Neural cell (in vitro differentiated cells): ENCODE results near the gene SYNPO2. TPM values are rescaled to one million over a fixed set of nuclear protein-coding genes. Genes with fewer than 3 reads are reported as not detected.

Experiments used
- H2AFZ ChIP-seq: fragments of 200-600, 300-800 bp; sonication (generic), shearing (Covaris generic); 2 replicates; pipeline ENCODE4 v1.6.0; 2014; ENCODE audit warnings: low read depth, mild to moderate bottlenecking, antibody characterized with exemption, low read length, moderate library complexity
- H3F3A ChIP-seq: fragments of 200-600 bp; shearing (Covaris generic); 2 replicates; pipeline ENCODE4 v1.6.1; 2016; ENCODE audit warnings: mild to moderate bottlenecking, moderate library complexity, mixed read lengths, antibody characterized with exemption, low read length; ENCODE audit not compliant: insufficient read depth, poor library complexity, severe bottlenecking
- H3K27ac ChIP-seq: fragments of 200-600, 300-800 bp; sonication (generic), shearing (Covaris generic); 2 replicates; pipeline ENCODE4 v1.5.1; 2014; ENCODE audit warnings: mild to moderate bottlenecking, low read length, moderate library complexity
- H3K27me3 ChIP-seq: fragments of 300-800, 200-600 bp; sonication (generic), shearing (Covaris generic); 2 replicates; pipeline ENCODE4 v1.6.0; 2014; ENCODE audit warnings: mild to moderate bottlenecking, low read depth, low read length, moderate library complexity; ENCODE audit not compliant: insufficient read depth
- H3K36me3 ChIP-seq: fragments of 300-800, 200-600 bp; sonication (generic), shearing (Covaris generic); 2 replicates; pipeline ENCODE4 v1.5.1; 2014; ENCODE audit warnings: mild to moderate bottlenecking, antibody characterized with exemption, low read length, moderate library complexity; ENCODE audit not compliant: insufficient read depth
- H3K4me2 ChIP-seq: fragments of 300-800, 200-600 bp; sonication (generic), shearing (Covaris generic); 2 replicates; pipeline ENCODE4 v1.6.0; 2014; ENCODE audit warnings: mild to moderate bottlenecking, low read length
- H3K4me3 ChIP-seq: fragments of 300-800, 200-600 bp; sonication (generic), shearing (Covaris generic); 2 replicates; pipeline ENCODE4 v1.5.1; 2014; ENCODE audit warnings: mild to moderate bottlenecking, low read length, moderate library complexity
- H3K79me2 ChIP-seq: fragments of 200-600 bp; shearing (Covaris generic); replicated peaks from 2 replicates; pipeline ENCODE4 v1.6.0; 2014; ENCODE audit warnings: mild to moderate bottlenecking, low read length, moderate library complexity; ENCODE audit not compliant: insufficient read depth
- H3K9ac ChIP-seq: fragments of 300-800, 200-600 bp; sonication (generic), shearing (Covaris generic); 2 replicates; pipeline ENCODE4 v1.6.1; 2016; ENCODE audit warnings: mild to moderate bottlenecking, low read length, mixed read lengths
- H3K9me2 ChIP-seq: fragments of 200-600 bp; shearing (Covaris generic); 2 replicates; pipeline ENCODE4 v1.6.1; 2016; ENCODE audit warnings: mild to moderate bottlenecking, low read length, mixed read lengths; ENCODE audit not compliant: insufficient read depth
- H3K9me3 ChIP-seq: fragments of 200-600, 300-800 bp; sonication (generic), shearing (Covaris generic); 2 replicates; pipeline ENCODE4 v1.6.1; 2016; ENCODE audit warnings: mild to moderate bottlenecking, mixed run types, low read length, moderate library complexity, mixed read lengths
- H4K20me1 ChIP-seq: fragments of 200-600 bp; shearing (Covaris generic); 2 replicates; pipeline ENCODE4 v1.6.1; 2016; ENCODE audit warnings: mild to moderate bottlenecking, mixed run types; ENCODE audit not compliant: insufficient read depth
- EP300 ChIP-seq: fragments of 450-650 bp; conservative IDR thresholded peaks from 2 replicates; pipeline ENCODE4 v1.6.1; 2014; ENCODE audit warnings: antibody characterized with exemption, mild to moderate bottlenecking, moderate library complexity; ENCODE audit not compliant: poor library complexity, severe bottlenecking
- EZH2 ChIP-seq: fragments of 200-600, 300-800 bp; shearing (Covaris generic), sonication (generic); IDR thresholded peaks from 2 replicates; pipeline ENCODE4 v1.6.1; 2014; ENCODE audit warnings: antibody characterized with exemption, low read length, borderline replicate concordance, mild to moderate bottlenecking; ENCODE audit not compliant: insufficient read depth, poor library complexity, severe bottlenecking
- MXI1 ChIP-seq: fragments of 450-650 bp; conservative IDR thresholded peaks from 2 replicates; pipeline ENCODE4 v1.6.1; 2014; ENCODE audit warnings: antibody characterized with exemption, mild to moderate bottlenecking; ENCODE audit not compliant: poor library complexity, severe bottlenecking
- POLR2AphosphoS5 ChIP-seq: IDR thresholded peaks from 2 replicates; pipeline ENCODE4 v1.6.1; 2012
- RAD21 ChIP-seq: fragments of 450-650 bp; conservative IDR thresholded peaks from 2 replicates; pipeline ENCODE4 v1.6.1; 2014; ENCODE audit warnings: antibody characterized with exemption, mild to moderate bottlenecking, moderate library complexity
- TAF1 ChIP-seq: IDR thresholded peaks from 2 replicates; pipeline ENCODE4 v1.6.1; 2012; ENCODE audit warnings: low read depth
- polyA plus RNA-seq: library from polyadenylated mRNA; depleted of rRNA; stranded (reverse); fragments of >200 nt; gene quantifications from 2 replicates; pipeline ENCODE4 v1.2.3, GENCODE V29; 2014
- TF ChIP-seq, protein P1 (sequence below): fragments of 450-650 bp; IDR thresholded peaks from 2 replicates; pipeline ENCODE4 v1.5.1; 2014; ENCODE audit warnings: antibody characterized with exemption, mild to moderate bottlenecking, moderate library complexity; ENCODE audit not compliant: poor library complexity, severe bottlenecking
- TF ChIP-seq, protein P2 (sequence below): IDR thresholded peaks from 2 replicates; pipeline ENCODE4 v1.6.1; 2012; ENCODE audit warnings: borderline replicate concordance

Gene SYNPO2
- polyA plus RNA-seq, 1 donor from 2014 or later: 0.14 TPM

DNA sequence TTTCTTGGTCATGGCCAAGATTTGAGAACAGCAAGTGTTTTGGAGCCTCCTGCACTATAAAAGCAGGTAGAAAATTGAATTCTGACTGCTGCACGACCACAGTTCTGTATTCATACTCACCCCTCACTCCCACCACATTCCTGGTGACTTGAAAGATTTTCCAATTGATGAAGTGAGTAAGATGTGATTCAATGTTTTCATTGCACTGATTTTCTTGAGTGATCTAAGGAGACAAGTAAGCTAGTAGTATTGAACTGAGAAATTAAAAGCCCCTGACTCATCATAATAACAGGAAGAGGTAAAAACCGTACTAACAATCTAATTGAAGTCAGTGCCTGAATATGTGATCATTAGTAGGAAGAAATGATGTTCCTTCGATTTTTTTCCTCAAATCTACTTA is 46.6 kb upstream of the SYNPO2 start:
- no peak overlapping the region for H3K4me2 ChIP-seq
- H4K20me1 ChIP-seq: no peaks in the 10 kb centered on the region
- TF ChIP-seq, protein P1, sequence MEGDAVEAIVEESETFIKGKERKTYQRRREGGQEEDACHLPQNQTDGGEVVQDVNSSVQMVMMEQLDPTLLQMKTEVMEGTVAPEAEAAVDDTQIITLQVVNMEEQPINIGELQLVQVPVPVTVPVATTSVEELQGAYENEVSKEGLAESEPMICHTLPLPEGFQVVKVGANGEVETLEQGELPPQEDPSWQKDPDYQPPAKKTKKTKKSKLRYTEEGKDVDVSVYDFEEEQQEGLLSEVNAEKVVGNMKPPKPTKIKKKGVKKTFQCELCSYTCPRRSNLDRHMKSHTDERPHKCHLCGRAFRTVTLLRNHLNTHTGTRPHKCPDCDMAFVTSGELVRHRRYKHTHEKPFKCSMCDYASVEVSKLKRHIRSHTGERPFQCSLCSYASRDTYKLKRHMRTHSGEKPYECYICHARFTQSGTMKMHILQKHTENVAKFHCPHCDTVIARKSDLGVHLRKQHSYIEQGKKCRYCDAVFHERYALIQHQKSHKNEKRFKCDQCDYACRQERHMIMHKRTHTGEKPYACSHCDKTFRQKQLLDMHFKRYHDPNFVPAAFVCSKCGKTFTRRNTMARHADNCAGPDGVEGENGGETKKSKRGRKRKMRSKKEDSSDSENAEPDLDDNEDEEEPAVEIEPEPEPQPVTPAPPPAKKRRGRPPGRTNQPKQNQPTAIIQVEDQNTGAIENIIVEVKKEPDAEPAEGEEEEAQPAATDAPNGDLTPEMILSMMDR: no peak
- TF ChIP-seq MXI1: no peak
- TF ChIP-seq RAD21: no peak
- TF ChIP-seq, protein P2, sequence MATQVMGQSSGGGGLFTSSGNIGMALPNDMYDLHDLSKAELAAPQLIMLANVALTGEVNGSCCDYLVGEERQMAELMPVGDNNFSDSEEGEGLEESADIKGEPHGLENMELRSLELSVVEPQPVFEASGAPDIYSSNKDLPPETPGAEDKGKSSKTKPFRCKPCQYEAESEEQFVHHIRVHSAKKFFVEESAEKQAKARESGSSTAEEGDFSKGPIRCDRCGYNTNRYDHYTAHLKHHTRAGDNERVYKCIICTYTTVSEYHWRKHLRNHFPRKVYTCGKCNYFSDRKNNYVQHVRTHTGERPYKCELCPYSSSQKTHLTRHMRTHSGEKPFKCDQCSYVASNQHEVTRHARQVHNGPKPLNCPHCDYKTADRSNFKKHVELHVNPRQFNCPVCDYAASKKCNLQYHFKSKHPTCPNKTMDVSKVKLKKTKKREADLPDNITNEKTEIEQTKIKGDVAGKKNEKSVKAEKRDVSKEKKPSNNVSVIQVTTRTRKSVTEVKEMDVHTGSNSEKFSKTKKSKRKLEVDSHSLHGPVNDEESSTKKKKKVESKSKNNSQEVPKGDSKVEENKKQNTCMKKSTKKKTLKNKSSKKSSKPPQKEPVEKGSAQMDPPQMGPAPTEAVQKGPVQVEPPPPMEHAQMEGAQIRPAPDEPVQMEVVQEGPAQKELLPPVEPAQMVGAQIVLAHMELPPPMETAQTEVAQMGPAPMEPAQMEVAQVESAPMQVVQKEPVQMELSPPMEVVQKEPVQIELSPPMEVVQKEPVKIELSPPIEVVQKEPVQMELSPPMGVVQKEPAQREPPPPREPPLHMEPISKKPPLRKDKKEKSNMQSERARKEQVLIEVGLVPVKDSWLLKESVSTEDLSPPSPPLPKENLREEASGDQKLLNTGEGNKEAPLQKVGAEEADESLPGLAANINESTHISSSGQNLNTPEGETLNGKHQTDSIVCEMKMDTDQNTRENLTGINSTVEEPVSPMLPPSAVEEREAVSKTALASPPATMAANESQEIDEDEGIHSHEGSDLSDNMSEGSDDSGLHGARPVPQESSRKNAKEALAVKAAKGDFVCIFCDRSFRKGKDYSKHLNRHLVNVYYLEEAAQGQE: no peak
- no peak for TF ChIP-seq POLR2AphosphoS5
- TF ChIP-seq EP300: no peak
- no peak for TF ChIP-seq TAF1
- no peak for TF ChIP-seq EZH2
- no peak overlapping the region for H3K4me3 ChIP-seq
- H2AFZ ChIP-seq: no peak overlapping the region
- H3K27me3 ChIP-seq: no peaks in the 10 kb centered on the region
- no peaks in the 10 kb centered on the region for H3K9me2 ChIP-seq
- H3K36me3 ChIP-seq: no peaks in the 10 kb centered on the region
- H3K9me3 ChIP-seq: no peaks in the 10 kb centered on the region
- H3K9ac ChIP-seq: no peak overlapping the region
- no peaks in the 10 kb centered on the region for H3K79me2 ChIP-seq
- no peaks in the 10 kb centered on the region for H3F3A ChIP-seq
- H3K27ac ChIP-seq: no peak overlapping the region

DNA sequence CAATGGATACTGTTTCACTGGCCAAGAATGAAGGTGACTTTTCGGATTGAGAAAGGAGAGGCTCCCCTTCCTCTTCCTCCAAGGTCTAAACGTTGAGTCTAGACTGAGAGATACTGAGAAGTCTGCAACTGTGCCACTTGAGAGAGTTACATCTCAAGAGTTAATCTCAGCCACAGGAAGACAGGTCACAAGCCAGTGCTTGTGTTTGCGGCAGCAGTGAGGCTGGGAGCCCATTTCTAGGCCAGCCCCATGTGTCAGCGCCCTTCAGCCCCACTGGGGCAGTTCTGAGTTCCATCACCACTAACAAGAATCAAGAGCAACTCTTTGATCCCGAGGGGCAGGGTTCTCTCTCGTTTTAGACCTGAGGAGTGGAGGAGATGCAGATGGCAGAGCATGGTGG is 45.4 kb upstream of the SYNPO2 start:
- Histone ChIP-seq H3K27ac (no peak overlapping the region), H2AFZ (no peak overlapping the region), H3K4me2 (no peak overlapping the region), H4K20me1 (no peaks in the 10 kb centered on the region), H3K36me3 (no peaks in the 10 kb centered on the region), H3K79me2 (no peaks in the 10 kb centered on the region), H3K9me2 (no peaks in the 10 kb centered on the region), H3K9ac (no peak overlapping the region), H3K27me3 (no peaks in the 10 kb centered on the region), H3K9me3 (no peaks in the 10 kb centered on the region), H3K4me3 (no peak overlapping the region), H3F3A (no peaks in the 10 kb centered on the region)
- TF ChIP-seq POLR2AphosphoS5: no peak

DNA sequence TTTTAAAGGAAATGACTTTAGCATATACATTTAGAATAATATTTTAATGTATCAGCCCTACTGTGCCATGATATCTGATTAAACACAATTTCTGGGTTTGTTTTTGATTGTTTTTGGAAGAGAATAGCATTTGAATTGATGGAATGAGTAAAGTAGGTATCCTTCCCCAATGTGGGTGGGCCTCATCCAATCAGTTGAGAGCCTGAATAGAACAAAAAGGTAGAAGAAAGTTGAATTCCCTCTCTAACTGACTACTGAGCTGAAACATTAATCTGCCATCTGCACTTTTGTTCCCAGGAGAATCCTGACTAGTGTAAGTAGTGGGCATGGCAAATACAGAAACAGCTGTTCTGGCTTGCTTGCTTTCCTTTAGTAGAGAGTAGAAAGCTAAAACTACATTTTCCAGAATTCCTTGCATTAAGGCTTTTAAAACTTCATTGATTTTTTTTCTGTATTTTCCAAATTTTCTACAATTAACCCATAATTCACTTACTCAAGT is 43.1 kb upstream of the SYNPO2 start:
- TF ChIP-seq, protein P2: no peak
- TF ChIP-seq EP300: no peak
- no peak for TF ChIP-seq MXI1
- no peak overlapping the region for H3K4me3 ChIP-seq
- H3K9me2 ChIP-seq: no peaks in the 10 kb centered on the region
- no peak overlapping the region for H2AFZ ChIP-seq
- no peaks in the 10 kb centered on the region for H3K79me2 ChIP-seq
- H4K20me1 ChIP-seq: no peaks in the 10 kb centered on the region
- H3K4me2 ChIP-seq: no peak overlapping the region
- H3K27me3 ChIP-seq: no peaks in the 10 kb centered on the region
- no peaks in the 10 kb centered on the region for H3K36me3 ChIP-seq
- H3K27ac ChIP-seq: no peak overlapping the region
- H3F3A ChIP-seq: no peaks in the 10 kb centered on the region
- H3K9me3 ChIP-seq: no peaks in the 10 kb centered on the region
- H3K9ac ChIP-seq: no peak overlapping the region
